Thyroid gland (tissue), 4 donors: ENCODE data around the gene TXN.

Experiments used
- CTCF ChIP-seq, 6 experiments: fragments of 200-600 bp in 3 of 6; fragments of 450-650 bp in 3 of 6; sonication (generic) in 3 of 6; IDR thresholded peaks; one replicate each; pipeline ENCODE4 v1.5.1; 2016 to 2019; ENCODE audit warnings: antibody characterized with exemption in 6 of 6, mild to moderate bottlenecking in 2 of 6, inconsistent platforms in 1 of 6, moderate library complexity in 1 of 6
- POLR2A ChIP-seq, 2 donors: fragments of 450-650 bp; IDR thresholded peaks; one replicate each; pipeline ENCODE4 v1.6.1; 2017; ENCODE audit warnings: antibody characterized with exemption in 2 of 2, mild to moderate bottlenecking in 2 of 2, moderate library complexity in 1 of 2

GRCh38 chr9:110288503-110288902 is 32.2 kb upstream of the TXN start:
- no peak for TF ChIP-seq CTCF (IDR thresholded peaks at IDR 0.05)
- TF ChIP-seq POLR2A (IDR thresholded peaks at IDR 0.05) = no peak
